NCI-H2196 treated with DMSO at 0.1 percent for 48 hours (cell line): ENCODE measurements around the gene SVOPL.
"Not testable (repeated sequence)": the region's sequence is repeated elsewhere in the genome, so short reads cannot be mapped to it uniquely, and the experiment has no call there.

Experiments used
- DNase-seq: peaks from one replicate; lab custom pipeline; 2025; ENCODE audit not compliant: unreplicated experiment; lab: John Stamatoyannopoulos, UW

Gene SVOPL

GRCh38 chr7:138705167-138705566 lies 4.0 kb upstream of the SVOPL start:
- no peak for DNase-seq

GRCh38 chr7:138701537-138701923 lies 368 bp upstream of the SVOPL start:
- no peak for DNase-seq

GRCh38 chr7:138699661-138700060 lies 1.5 kb downstream of the SVOPL start:
- no peak for DNase-seq

GRCh38 chr7:138698281-138698680 lies 2.9 kb downstream of the SVOPL start:
- DNase-seq, result no peak

- DNase-seq, result no peak
Observed at GRCh38 chr7:138697535-138698182, 3.5 kb downstream of the SVOPL start.

GRCh38 chr7:138695776-138696175 lies 5.4 kb downstream of the SVOPL start:
- not testable (repeated sequence) for DNase-seq

GRCh38 chr7:138695106-138695505 lies 6.1 kb downstream of the SVOPL start:
- DNase-seq, result no peak

- no peak for DNase-seq
Observed at GRCh38 chr7:138691178-138691577, 10.0 kb downstream of the SVOPL start.

- no peak for DNase-seq
Observed at GRCh38 chr7:138690495-138690894, 10.7 kb downstream of the SVOPL start.

- not testable (repeated sequence) for DNase-seq
Observed at GRCh38 chr7:138688037-138688436, 13.1 kb downstream of the SVOPL start.

- DNase-seq, result no peak
Observed at GRCh38 chr7:138684340-138684739, 16.8 kb downstream of the SVOPL start.

- no peak for DNase-seq
Observed at GRCh38 chr7:138679793-138680192, 21.4 kb downstream of the SVOPL start.

- DNase-seq, result no peak
Observed at GRCh38 chr7:138670594-138670993, 30.6 kb downstream of the SVOPL start.

GRCh38 chr7:138669364-138669763 lies 31.8 kb downstream of the SVOPL start:
- no peak for DNase-seq

- no peak for DNase-seq
Observed at GRCh38 chr7:138668946-138669345, 32.2 kb downstream of the SVOPL start.

- no peak for DNase-seq
Observed at GRCh38 chr7:138668229-138668596, 32.9 kb downstream of the SVOPL start.

- DNase-seq, result no peak
Observed at GRCh38 chr7:138667535-138668228, 33.5 kb downstream of the SVOPL start.

GRCh38 chr7:138666385-138666784 lies 34.8 kb downstream of the SVOPL start:
- no peak for DNase-seq

- no peak for DNase-seq
Observed at GRCh38 chr7:138665669-138666140, 35.5 kb downstream of the SVOPL start.

- DNase-seq, result no peak
Observed at GRCh38 chr7:138665249-138665648, 35.9 kb downstream of the SVOPL start.

GRCh38 chr7:138663725-138664710 lies 37.1 kb downstream of the SVOPL start:
- no peak for DNase-seq

- no peak for DNase-seq
Observed at GRCh38 chr7:138662991-138663320, 38.2 kb downstream of the SVOPL start.
